Progenitor cell of endocrine pancreas (in vitro differentiated cells): ENCODE data around the gene PCDH15. TPM values are rescaled to one million over a fixed set of nuclear protein-coding genes. Genes with fewer than 3 reads are reported as not detected.

Experiments
- DNase-seq: peaks from one replicate; pipeline ENCODE4 v3.0.0; 2021; ENCODE audit warnings: low spot score; ENCODE audit not compliant: unreplicated experiment
- H3K27ac Mint-ChIP-seq: 2 replicates; pipeline ENCODE4 v1.8.0; 2021; ENCODE audit warnings: mild to moderate bottlenecking, moderate library complexity, mixed read lengths
- H3K27me3 Mint-ChIP-seq: 2 replicates; pipeline ENCODE4 v1.8.0; 2021; ENCODE audit warnings: mixed read lengths
- H3K36me3 Mint-ChIP-seq: 2 replicates; pipeline ENCODE4 v1.8.0; 2022; ENCODE audit warnings: mixed read lengths; ENCODE audit not compliant: insufficient read depth
- H3K4me1 Mint-ChIP-seq: 2 replicates; pipeline ENCODE4 v1.8.0; 2021; ENCODE audit warnings: low read depth, mixed read lengths
- H3K4me3 Mint-ChIP-seq: 2 replicates; pipeline ENCODE4 v1.8.0; 2021; ENCODE audit warnings: low read depth, mild to moderate bottlenecking, moderate library complexity, mixed read lengths
- H3K9me3 Mint-ChIP-seq: 2 replicates; pipeline ENCODE4 v1.8.0; 2021; ENCODE audit warnings: low read depth, mixed read lengths
- total RNA-seq: library from RNA; stranded (reverse); gene quantifications from 2 replicates; pipeline ENCODE4 v1.2.1, GENCODE V29; 2021
- TF ChIP-seq, protein P1 (sequence below): fragments of 200-600 bp; sonication (generic); IDR thresholded peaks from one replicate; pipeline ENCODE4 v1.5.0; 2021; ENCODE audit warnings: antibody characterized with exemption, mild to moderate bottlenecking; ENCODE audit not compliant: unreplicated experiment

The PCDH15 gene
- total RNA-seq, 1 donor from 2014 or later, result 0.14 TPM

DNA sequence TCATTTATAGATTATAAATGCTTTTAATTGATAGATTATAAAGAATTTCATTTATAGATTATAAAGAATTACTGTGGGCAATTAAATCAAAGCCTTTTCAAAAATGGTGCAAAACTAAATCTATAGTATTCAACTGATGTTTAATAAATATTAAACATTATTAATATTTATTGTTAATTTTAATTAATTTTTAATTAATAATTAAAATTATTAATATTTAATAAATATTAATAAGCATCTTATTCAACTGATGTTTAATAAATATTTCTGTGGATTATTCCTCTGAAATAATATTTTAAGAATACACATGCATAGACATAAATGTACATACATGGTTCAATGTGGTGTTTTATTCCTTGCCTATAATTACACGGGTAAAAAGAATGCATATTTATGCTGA lies 346.8 kb downstream of the PCDH15 start:
- Mint-ChIP-seq H3K9me3 (peaks cover 5% of the 10 kb centered on the region), H3K36me3 (no peaks in the 10 kb centered on the region), H3K4me1 (no peaks in the 10 kb centered on the region), H3K4me3 (no peak overlapping the region), H3K27ac (no peak overlapping the region), H3K27me3 (no peaks in the 10 kb centered on the region)
- DNase-seq, result no peak
- TF ChIP-seq, protein P1, sequence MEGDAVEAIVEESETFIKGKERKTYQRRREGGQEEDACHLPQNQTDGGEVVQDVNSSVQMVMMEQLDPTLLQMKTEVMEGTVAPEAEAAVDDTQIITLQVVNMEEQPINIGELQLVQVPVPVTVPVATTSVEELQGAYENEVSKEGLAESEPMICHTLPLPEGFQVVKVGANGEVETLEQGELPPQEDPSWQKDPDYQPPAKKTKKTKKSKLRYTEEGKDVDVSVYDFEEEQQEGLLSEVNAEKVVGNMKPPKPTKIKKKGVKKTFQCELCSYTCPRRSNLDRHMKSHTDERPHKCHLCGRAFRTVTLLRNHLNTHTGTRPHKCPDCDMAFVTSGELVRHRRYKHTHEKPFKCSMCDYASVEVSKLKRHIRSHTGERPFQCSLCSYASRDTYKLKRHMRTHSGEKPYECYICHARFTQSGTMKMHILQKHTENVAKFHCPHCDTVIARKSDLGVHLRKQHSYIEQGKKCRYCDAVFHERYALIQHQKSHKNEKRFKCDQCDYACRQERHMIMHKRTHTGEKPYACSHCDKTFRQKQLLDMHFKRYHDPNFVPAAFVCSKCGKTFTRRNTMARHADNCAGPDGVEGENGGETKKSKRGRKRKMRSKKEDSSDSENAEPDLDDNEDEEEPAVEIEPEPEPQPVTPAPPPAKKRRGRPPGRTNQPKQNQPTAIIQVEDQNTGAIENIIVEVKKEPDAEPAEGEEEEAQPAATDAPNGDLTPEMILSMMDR, result no peak

DNA sequence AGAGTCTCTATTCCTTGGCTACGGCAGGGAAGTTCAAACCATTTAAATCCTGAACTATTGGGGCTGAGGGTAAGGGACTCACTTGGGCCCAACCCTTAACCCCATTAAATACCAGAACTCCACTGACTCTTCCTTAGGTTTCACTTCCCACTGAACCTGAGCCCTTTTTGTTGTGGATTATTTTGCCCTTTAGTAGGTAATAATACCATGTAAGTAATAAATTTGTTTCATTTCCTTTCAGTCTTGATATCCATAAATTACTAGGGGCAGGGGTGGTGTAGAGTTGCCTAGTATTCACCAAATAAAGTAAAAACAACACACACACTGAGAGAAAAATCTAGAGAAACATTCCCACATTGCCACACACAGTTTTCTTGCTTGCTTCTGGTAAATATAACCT lies 352.0 kb downstream of the PCDH15 start:
- TF ChIP-seq, protein P1, result no peak
- no peak for DNase-seq
- H3K36me3 Mint-ChIP-seq, result no peaks in the 10 kb centered on the region
- H3K4me3 Mint-ChIP-seq, result no peak overlapping the region
- H3K9me3 Mint-ChIP-seq, result no peaks in the 10 kb centered on the region
- H3K27ac Mint-ChIP-seq, result no peak overlapping the region
- H3K4me1 Mint-ChIP-seq, result peaks cover 2% of the 10 kb centered on the region
- H3K27me3 Mint-ChIP-seq, result no peaks in the 10 kb centered on the region

DNA sequence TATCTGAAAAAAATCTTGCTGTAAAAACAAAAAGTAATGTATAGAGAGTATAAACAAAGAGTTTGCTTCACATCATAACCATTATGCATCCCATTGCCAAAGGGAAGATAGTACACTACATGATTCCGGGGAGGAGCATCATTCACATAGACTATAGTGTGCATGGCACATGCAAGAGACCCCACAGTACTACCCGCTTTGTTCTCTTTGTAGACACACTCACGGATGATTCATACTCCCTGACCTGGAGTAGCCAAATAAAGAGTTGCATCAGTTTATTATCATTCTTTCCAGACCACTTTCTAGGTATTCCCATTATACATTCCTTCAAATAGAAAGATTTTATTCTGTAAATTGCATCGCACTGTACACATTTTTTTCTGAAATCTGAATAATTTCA lies 356.9 kb downstream of the PCDH15 start:
- Mint-ChIP-seq H3K27ac (no peak overlapping the region), H3K36me3 (no peaks in the 10 kb centered on the region), H3K9me3 (no peaks in the 10 kb centered on the region), H3K4me1 (peaks cover 31% of the 10 kb centered on the region), H3K27me3 (no peaks in the 10 kb centered on the region), H3K4me3 (no peak overlapping the region)
- TF ChIP-seq, protein P1, result no peak
- DNase-seq, result no peak

DNA sequence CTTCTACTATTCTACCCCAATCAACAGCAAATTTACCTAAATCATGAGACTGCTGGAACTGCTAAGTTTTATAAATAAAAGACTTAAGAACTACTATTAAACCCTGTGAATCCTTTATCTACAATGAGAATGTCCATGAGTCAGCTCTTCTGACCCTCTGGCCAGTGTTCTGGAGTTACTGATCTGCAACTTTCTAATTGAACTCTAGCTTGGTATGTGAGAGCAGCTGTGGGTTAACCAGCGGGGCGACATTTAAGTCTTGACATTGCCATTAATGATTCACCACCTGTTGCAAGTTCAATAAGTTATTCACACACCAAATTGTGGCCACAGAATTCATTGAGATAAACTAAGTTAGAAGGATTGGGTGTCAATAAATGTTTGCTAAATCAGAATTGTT lies 359.8 kb downstream of the PCDH15 start:
- peaks cover 39% of the 10 kb centered on the region for H3K4me1 Mint-ChIP-seq
- no peaks in the 10 kb centered on the region for H3K36me3 Mint-ChIP-seq
- peak overlapping the region; percentile 20 for H3K4me3 Mint-ChIP-seq
- peak; percentile 8 for DNase-seq
- H3K27me3 Mint-ChIP-seq, result no peaks in the 10 kb centered on the region
- peak overlapping the region; percentile 91 for H3K27ac Mint-ChIP-seq
- H3K9me3 Mint-ChIP-seq, result no peaks in the 10 kb centered on the region
- TF ChIP-seq, protein P1, result no peak

DNA sequence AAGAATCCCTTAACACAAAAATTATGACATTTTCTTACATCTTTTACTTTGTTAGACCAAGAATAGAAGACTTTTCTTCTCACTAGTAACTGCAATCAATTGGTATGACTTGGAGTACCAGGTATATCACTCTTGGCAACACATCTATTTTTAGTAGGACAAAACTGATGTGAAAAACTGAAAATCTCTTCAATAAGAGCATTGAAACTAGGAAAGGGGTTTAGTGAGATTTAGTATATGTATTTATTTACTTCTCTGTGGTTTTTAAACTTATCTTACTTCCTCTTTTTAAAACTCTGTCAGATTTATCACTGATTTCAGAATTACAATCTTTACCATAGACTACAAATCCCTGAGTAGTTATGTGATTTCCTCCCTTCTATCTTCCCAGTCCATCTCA lies 366.2 kb downstream of the PCDH15 start:
- Mint-ChIP-seq H3K27ac (no peak overlapping the region), H3K36me3 (no peaks in the 10 kb centered on the region), H3K27me3 (no peaks in the 10 kb centered on the region), H3K4me3 (no peak overlapping the region), H3K9me3 (peaks cover 14% of the 10 kb centered on the region), H3K4me1 (peaks cover 13% of the 10 kb centered on the region)
- no peak for DNase-seq
- TF ChIP-seq, protein P1, result no peak
